OCI-LY3 (cell line): ENCODE data around the gene SEC22A.

Source experiments
- H2AFZ ChIP-seq: fragments of 200-600, 300-600 bp; shearing (Covaris generic); 2 replicates; pipeline ENCODE4 v1.6.0; 2014; ENCODE audit warnings: antibody characterized with exemption, low read depth, low read length
- H3K27ac ChIP-seq: fragments of 200-600, 300-600 bp; sonication (generic); 2 replicates; pipeline ENCODE4 v1.5.1; 2014; ENCODE audit warnings: mild to moderate bottlenecking, low read length, moderate library complexity, mixed read lengths
- H3K27me3 ChIP-seq: fragments of 200-600, 300-600 bp; sonication (generic); 2 replicates; pipeline ENCODE4 v1.6.1; 2014; ENCODE audit warnings: low read depth, low read length, mixed read lengths
- H3K36me3 ChIP-seq: fragments of 200-600, 300-600 bp; sonication (generic); replicated peaks from 2 replicates; pipeline ENCODE3; 2014; ENCODE audit warnings: low read depth, low read length, mixed read lengths
- H3K4me1 ChIP-seq: fragments of 300-600, 200-600 bp; sonication (generic); 2 replicates; pipeline ENCODE4 v1.6.1; 2014; ENCODE audit warnings: low read length, mixed read lengths
- H3K4me2 ChIP-seq: fragments of 200-600, 300-600 bp; sonication (generic); 2 replicates; pipeline ENCODE4 v1.6.1; 2014; ENCODE audit warnings: low read length, mixed read lengths
- H3K4me3 ChIP-seq: fragments of 300-600, 200-600 bp; sonication (generic); 2 replicates; pipeline ENCODE4 v1.5.1; 2014; ENCODE audit warnings: antibody characterized with exemption, mild to moderate bottlenecking, low read length, moderate library complexity
- H3K79me2 ChIP-seq: fragments of 300-600, 200-600 bp; shearing (Covaris generic); 2 replicates; pipeline ENCODE4 v1.6.1; 2014; ENCODE audit warnings: mild to moderate bottlenecking, low read length, mixed read lengths
- H3K9ac ChIP-seq: fragments of 300-600, 200-600 bp; shearing (Covaris generic); 2 replicates; pipeline ENCODE4 v1.6.0; 2014; ENCODE audit warnings: mild to moderate bottlenecking, low read length, moderate library complexity
- H3K9me3 ChIP-seq: fragments of 200-600, 300-600 bp; shearing (Covaris generic); 2 replicates; pipeline ENCODE4 v1.6.1; 2014; ENCODE audit warnings: low read length, mixed read lengths; ENCODE audit not compliant: insufficient read depth
- H4K20me1 ChIP-seq: fragments of 200-600, 300-600 bp; sonication (generic); 2 replicates; pipeline ENCODE4 v1.6.1; 2016; ENCODE audit warnings: low read length, mixed read lengths; ENCODE audit not compliant: insufficient read depth
- CTCF ChIP-seq: fragments of 200-600, 300-600 bp; sonication (generic); IDR thresholded peaks from 2 replicates; pipeline ENCODE4 v1.5.1; 2014; ENCODE audit warnings: antibody characterized with exemption, low read length, low read depth
- EZH2phosphoT487 ChIP-seq: fragments of 200-600 bp; shearing (Covaris generic); IDR thresholded peaks from 2 replicates; pipeline ENCODE4 v1.6.1; 2018; ENCODE audit warnings: antibody characterized with exemption, mixed run types, low read depth

Gene SEC22A

GRCh38 chr3:123154020-123154985 lies 47.4 kb upstream of the SEC22A start:
- Histone ChIP-seq H3K27me3 (no peaks in the 10 kb centered on the region), H3K4me2 (no peak overlapping the region), H3K36me3 (peaks cover 35% of the 10 kb centered on the region), H4K20me1 (no peaks in the 10 kb centered on the region), H3K27ac (peak overlapping the region; percentile 67), H3K4me3 (no peak overlapping the region), H3K9ac (no peak overlapping the region), H3K4me1 (peaks cover 27% of the 10 kb centered on the region), H2AFZ (no peak overlapping the region), H3K9me3 (no peaks in the 10 kb centered on the region), H3K79me2 (no peaks in the 10 kb centered on the region)
- TF ChIP-seq CTCF (no peak), EZH2phosphoT487 (no peak)

- Histone ChIP-seq H3K36me3 (peaks cover 31% of the 10 kb centered on the region), H3K4me1 (peaks cover 27% of the 10 kb centered on the region), H3K4me3 (no peak overlapping the region), H3K79me2 (no peaks in the 10 kb centered on the region), H3K9ac (no peak overlapping the region), H3K9me3 (no peaks in the 10 kb centered on the region), H3K27ac (no peak overlapping the region), H3K27me3 (no peaks in the 10 kb centered on the region), H4K20me1 (no peaks in the 10 kb centered on the region), H2AFZ (no peak overlapping the region), H3K4me2 (no peak overlapping the region)
- TF ChIP-seq EZH2phosphoT487 (no peak), CTCF (no peak)
Measured at GRCh38 chr3:123155471-123156011, 46.2 kb upstream of the SEC22A start.

GRCh38 chr3:123156276-123156995 lies 45.3 kb upstream of the SEC22A start:
- TF ChIP-seq EZH2phosphoT487 (no peak), CTCF (no peak)
- Histone ChIP-seq H3K9ac (no peak overlapping the region), H3K27ac (no peak overlapping the region), H3K9me3 (no peaks in the 10 kb centered on the region), H3K4me2 (no peak overlapping the region), H3K27me3 (no peaks in the 10 kb centered on the region), H3K4me1 (peaks cover 27% of the 10 kb centered on the region), H4K20me1 (no peaks in the 10 kb centered on the region), H3K4me3 (no peak overlapping the region), H2AFZ (no peak overlapping the region), H3K79me2 (no peaks in the 10 kb centered on the region), H3K36me3 (peaks cover 28% of the 10 kb centered on the region)

- no peak overlapping the region for H3K4me2 ChIP-seq
- H3K4me1 ChIP-seq: peaks cover 25% of the 10 kb centered on the region
- H3K27ac ChIP-seq: no peak overlapping the region
- no peaks in the 10 kb centered on the region for H3K79me2 ChIP-seq
- H4K20me1 ChIP-seq: no peaks in the 10 kb centered on the region
- H3K36me3 ChIP-seq: peaks cover 33% of the 10 kb centered on the region
- H3K4me3 ChIP-seq: no peak overlapping the region
- H3K27me3 ChIP-seq: no peaks in the 10 kb centered on the region
- TF ChIP-seq CTCF (no peak), EZH2phosphoT487 (no peak)
- no peaks in the 10 kb centered on the region for H3K9me3 ChIP-seq
- no peak overlapping the region for H2AFZ ChIP-seq
- H3K9ac ChIP-seq: no peak overlapping the region
Measured at GRCh38 chr3:123157209-123157597, 44.5 kb upstream of the SEC22A start.
